Mesodermal cell (in vitro differentiated cells): ENCODE data around the gene TANC1.

ENCODE experiments used
- H3K27ac ChIP-seq: 2 replicates; pipeline ENCODE4 v1.7.0; 2013; ENCODE audit warnings: mild to moderate bottlenecking, low read depth, low read length, moderate library complexity; ENCODE audit not compliant: severe bottlenecking
- H3K36me3 ChIP-seq: 2 replicates; pipeline ENCODE4 v1.7.1; 2013; ENCODE audit warnings: mild to moderate bottlenecking, low read length, moderate library complexity; ENCODE audit not compliant: control insufficient read depth, insufficient read depth
- H3K4me1 ChIP-seq: one replicate; pipeline ENCODE4 v1.7.1; 2013; ENCODE audit warnings: mild to moderate bottlenecking, low read length; ENCODE audit not compliant: insufficient read depth, control insufficient read depth, poor library complexity, severe bottlenecking
- H3K4me3 ChIP-seq: 2 replicates; pipeline ENCODE4 v1.7.0; 2013; ENCODE audit warnings: low read length, control low read depth, mild to moderate bottlenecking; ENCODE audit not compliant: insufficient read depth, poor library complexity, severe bottlenecking; ENCODE audit errors: extremely low read depth
- H3K9me3 ChIP-seq: 2 replicates; pipeline ENCODE4 v1.7.1; 2013; ENCODE audit warnings: mild to moderate bottlenecking, low read length, moderate library complexity; ENCODE audit not compliant: control insufficient read depth
- WGBS, 2 experiments: methylation state at CpG; one replicate each; pipeline ENCODE4 v1.1.5; 2013; ENCODE audit warnings: missing lambda C conversion rate in 2 of 2; ENCODE audit not compliant: insufficient coverage in 2 of 2; 5-methylcytosine and 5-hydroxymethylcytosine counted together

TANC1 gene

DNA sequence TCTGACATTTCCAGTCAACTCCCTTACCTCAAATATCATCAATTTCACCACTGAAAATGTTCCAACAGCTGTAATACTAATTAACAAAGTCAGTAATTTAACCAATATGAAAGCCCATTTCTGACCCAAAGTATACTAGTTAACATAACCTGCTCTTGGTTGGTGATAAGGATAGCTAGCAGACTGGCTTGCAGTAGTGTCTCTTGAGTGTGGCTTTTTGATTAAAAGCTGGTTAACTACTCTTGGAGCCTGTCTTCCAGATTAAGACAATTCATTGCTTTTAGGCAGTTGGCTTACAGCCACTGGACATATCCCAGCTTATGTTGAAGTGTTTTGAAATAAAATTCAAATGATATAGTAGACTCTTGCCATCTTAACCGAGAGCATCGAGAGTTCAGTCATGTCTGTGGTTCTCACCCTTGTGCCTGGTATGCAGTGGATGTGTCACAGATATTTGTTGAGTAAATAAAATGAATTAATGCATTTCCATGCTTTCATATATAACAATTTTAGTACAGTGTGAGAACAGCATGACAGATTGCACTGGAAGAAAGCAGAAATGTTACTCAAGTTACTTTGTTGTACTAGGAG, 158.1 kb downstream of the TANC1 start:
- Histone ChIP-seq H3K4me1 (peaks cover 66% of the 10 kb centered on the region), H3K36me3 (peaks cover 11% of the 10 kb centered on the region), H3K4me3 (no peak overlapping the region), H3K27ac (no peak overlapping the region), H3K9me3 (no peaks in the 10 kb centered on the region)
- WGBS, 2 experiments: 100% methylated on average over 1 of the region's 2 CpGs; no CpG with 5 or more reads in 1 of the 2 experiments

DNA sequence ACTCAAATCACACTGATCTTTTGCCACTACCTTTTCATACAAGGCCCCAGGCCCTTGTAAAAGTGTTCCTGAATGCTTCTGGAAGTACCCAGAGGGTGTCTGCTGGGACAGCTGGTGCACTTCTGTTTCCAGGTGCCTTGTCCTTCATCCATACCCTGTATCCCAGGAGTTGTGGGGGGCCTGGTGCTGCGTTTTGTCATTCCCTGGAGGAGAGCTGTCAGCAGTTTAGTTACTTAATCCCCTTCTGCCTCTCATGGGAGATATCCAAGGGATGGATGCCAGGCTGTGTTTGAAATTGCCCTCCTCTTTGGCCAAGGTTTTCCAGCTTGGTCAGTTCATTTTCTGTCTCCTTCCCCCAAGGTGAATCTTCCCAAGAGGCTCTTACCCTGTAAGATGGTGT, 159.8 kb downstream of the TANC1 start:
- Histone ChIP-seq H3K36me3 (peaks cover 5% of the 10 kb centered on the region), H3K27ac (no peak overlapping the region), H3K4me3 (no peak overlapping the region), H3K4me1 (peaks cover 76% of the 10 kb centered on the region), H3K9me3 (no peaks in the 10 kb centered on the region)
- 80 to 90% methylated on average over 1 of the region's 1 CpG for WGBS, 2 experiments

GRCh38 chr2:159129269-159129668, 160.8 kb downstream of the TANC1 start:
- H3K27ac ChIP-seq: no peak overlapping the region
- 58 to 71% methylated on average over 1 of the region's 1 CpG for WGBS, 2 experiments
- peaks cover 8% of the 10 kb centered on the region for H3K36me3 ChIP-seq
- H3K4me3 ChIP-seq: no peak overlapping the region
- peaks cover 67% of the 10 kb centered on the region for H3K4me1 ChIP-seq
- no peaks in the 10 kb centered on the region for H3K9me3 ChIP-seq

GRCh38 chr2:159129824-159130223, 161.4 kb downstream of the TANC1 start:
- H3K27ac ChIP-seq: no peak overlapping the region
- no peaks in the 10 kb centered on the region for H3K9me3 ChIP-seq
- H3K36me3 ChIP-seq: peaks cover 10% of the 10 kb centered on the region
- peaks cover 68% of the 10 kb centered on the region for H3K4me1 ChIP-seq
- no peak overlapping the region for H3K4me3 ChIP-seq
- WGBS, 2 experiments: 87 to 92% methylated on average over 6 to 7 of the region's 13 CpGs

DNA sequence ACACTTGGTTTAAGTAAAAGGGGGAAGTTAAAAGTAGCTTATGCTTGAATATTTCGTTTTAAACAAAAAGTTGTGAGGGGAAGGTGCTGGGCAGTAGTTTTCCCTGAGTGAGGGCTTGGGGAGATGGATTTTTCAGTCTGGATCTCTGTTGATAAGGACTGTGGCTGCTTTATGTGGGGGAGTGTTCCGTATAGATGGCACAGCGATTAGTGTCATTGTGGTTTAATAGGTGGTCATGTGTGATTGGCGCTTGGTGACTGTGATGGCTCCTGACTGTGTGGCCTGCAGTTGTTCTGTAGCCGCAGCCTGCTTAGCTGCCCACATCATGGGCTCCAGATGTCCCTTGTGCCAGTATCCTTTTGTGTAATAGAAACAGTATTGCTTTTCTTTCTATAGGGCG, 161.9 kb downstream of the TANC1 start:
- Histone ChIP-seq H3K4me3 (no peak overlapping the region), H3K36me3 (peaks cover 13% of the 10 kb centered on the region), H3K9me3 (no peaks in the 10 kb centered on the region), H3K27ac (no peak overlapping the region), H3K4me1 (peaks cover 69% of the 10 kb centered on the region)
- 86 to 93% methylated on average over 2 to 5 of the region's 6 CpGs for WGBS, 2 experiments

- WGBS, 2 experiments: 50 to 60% methylated on average over 1 to 3 of the region's 7 CpGs
- Histone ChIP-seq H3K4me1 (peaks cover 72% of the 10 kb centered on the region), H3K4me3 (no peak overlapping the region), H3K36me3 (peaks cover 13% of the 10 kb centered on the region), H3K9me3 (no peaks in the 10 kb centered on the region), H3K27ac (peak overlapping the region; percentile 75)
Measured at GRCh38 chr2:159131267-159131913, 162.9 kb downstream of the TANC1 start.

- 63 to 79% methylated on average over 2 to 3 of the region's 4 CpGs for WGBS, 2 experiments
- Histone ChIP-seq H3K4me1 (peaks cover 75% of the 10 kb centered on the region), H3K27ac (peak overlapping the region; percentile 75)
Measured at GRCh38 chr2:159131914-159132281, 163.5 kb downstream of the TANC1 start.

DNA sequence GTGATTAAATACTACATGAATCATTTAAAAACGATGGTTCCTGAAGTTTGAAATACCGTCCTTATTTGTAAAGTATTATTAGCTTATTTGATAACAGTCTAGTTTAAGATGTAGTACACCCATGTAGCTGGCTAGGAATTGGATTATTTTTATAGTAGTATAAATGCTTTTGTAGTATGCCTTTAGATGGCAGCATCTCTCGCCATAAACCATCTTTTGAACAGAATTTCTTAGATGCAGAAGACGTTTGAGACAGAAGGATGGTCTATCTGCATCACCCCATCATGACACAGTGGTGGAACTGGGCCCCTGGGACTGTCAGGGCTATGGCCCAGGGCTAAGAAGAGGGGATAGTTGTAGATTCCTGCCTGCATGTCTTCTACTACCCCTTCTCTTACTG, 165.4 kb downstream of the TANC1 start:
- Histone ChIP-seq H3K36me3 (peaks cover 12% of the 10 kb centered on the region), H3K27ac (no peak overlapping the region), H3K9me3 (no peaks in the 10 kb centered on the region), H3K4me3 (no peak overlapping the region), H3K4me1 (peaks cover 84% of the 10 kb centered on the region)
- 85 to 100% methylated on average over 2 of the region's 4 CpGs for WGBS, 2 experiments

More at GRCh38 chr2:159131914-159132281, 163.5 kb downstream of the TANC1 start:
- Histone ChIP-seq H3K9me3 (no peaks in the 10 kb centered on the region), H3K36me3 (peaks cover 13% of the 10 kb centered on the region), H3K4me3 (no peak overlapping the region)

- Histone ChIP-seq H3K4me3 (no peak overlapping the region), H3K9me3 (no peaks in the 10 kb centered on the region), H3K27ac (peak overlapping the region; percentile 97), H3K4me1 (peaks cover 84% of the 10 kb centered on the region), H3K36me3 (peaks cover 12% of the 10 kb centered on the region)
- WGBS, 2 experiments: 85 to 86% methylated on average over 2 to 3 of the region's 3 CpGs
Measured at GRCh38 chr2:159134979-159135378, 166.5 kb downstream of the TANC1 start.

DNA sequence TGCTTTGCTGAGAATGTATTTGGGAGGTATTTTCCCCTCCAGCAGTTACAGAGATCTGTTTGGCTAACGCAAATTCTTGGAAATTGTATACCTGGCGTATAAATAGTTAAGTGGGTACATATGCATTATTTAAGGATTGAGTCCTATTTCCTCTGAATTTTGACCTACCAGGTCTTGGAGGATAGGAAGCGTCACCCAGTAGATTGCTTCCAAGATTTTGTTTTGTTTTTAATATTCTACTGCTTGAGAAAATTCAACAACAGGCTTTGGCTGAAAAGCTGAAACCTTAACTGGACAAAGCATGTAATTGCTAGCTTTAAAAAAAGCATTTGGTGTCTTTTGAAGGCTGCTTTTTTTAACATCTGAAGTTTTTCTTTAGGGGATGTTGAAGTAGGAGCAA, 168.0 kb downstream of the TANC1 start:
- peaks cover 80% of the 10 kb centered on the region for H3K4me1 ChIP-seq
- 100% methylated on average over 1 to 2 of the region's 3 CpGs for WGBS, 2 experiments
- H3K27ac ChIP-seq: peak overlapping the region; percentile 97
- H3K9me3 ChIP-seq: no peaks in the 10 kb centered on the region
- H3K36me3 ChIP-seq: peaks cover 15% of the 10 kb centered on the region
- no peak overlapping the region for H3K4me3 ChIP-seq
